Endothelial cell of umbilical vein (primary cell): ENCODE results near the gene PLCH1.

Source experiments
- CTCF ChIP-seq, 2 donors: IDR thresholded peaks; 1 replicate in 1 of 2; 2 replicates in 1 of 2; pipeline ENCODE4 v1.5.1; 2011; ENCODE audit warnings: low read length in 2 of 2, mild to moderate bottlenecking in 2 of 2, moderate library complexity in 2 of 2, control low read depth in 1 of 2, inconsistent platforms in 1 of 2, low read depth in 1 of 2; ENCODE audit not compliant: insufficient read depth in 1 of 2; ENCODE audit errors: extremely low read depth in 1 of 2
- EZH2 ChIP-seq: IDR thresholded peaks from 2 replicates; pipeline ENCODE4 v1.6.1; 2012; ENCODE audit warnings: borderline replicate concordance, low read depth, mild to moderate bottlenecking, moderate library complexity, low read length, inconsistent platforms; ENCODE audit not compliant: severe bottlenecking
- FOS ChIP-seq: IDR thresholded peaks from 2 replicates; pipeline ENCODE4 v1.6.1; 2011; ENCODE audit warnings: mild to moderate bottlenecking, low read length, moderate library complexity, borderline replicate concordance; ENCODE audit not compliant: insufficient read depth
- JUN ChIP-seq: IDR thresholded peaks from 2 replicates; pipeline ENCODE4 v1.6.1; 2011; ENCODE audit warnings: borderline replicate concordance, low read depth; ENCODE audit not compliant: insufficient read length, insufficient read depth
- MAX ChIP-seq: IDR thresholded peaks from 2 replicates; pipeline ENCODE4 v1.6.1; 2011; ENCODE audit not compliant: insufficient read depth, insufficient read length
- MYC ChIP-seq: IDR thresholded peaks from one replicate; pipeline ENCODE4 v1.6.1; 2011; ENCODE audit warnings: mild to moderate bottlenecking, low read depth, low read length
- POLR2A ChIP-seq: IDR thresholded peaks from 2 replicates; pipeline ENCODE4 v1.6.1; 2012; ENCODE audit warnings: low read depth, mild to moderate bottlenecking, control low read depth, low read length
- POLR2AphosphoS5 ChIP-seq: IDR thresholded peaks from 2 replicates; pipeline ENCODE4 v1.6.1; 2012; ENCODE audit warnings: low read depth, mild to moderate bottlenecking, control low read depth, low read length, moderate library complexity; ENCODE audit not compliant: insufficient read depth

- TF ChIP-seq CTCF (IDR thresholded peaks at IDR 0.05; ENCODE audit: extremely low read depth in 1 of 2, insufficient read depth in 1 of 2, low read depth in 1 of 2, low read length in 2 of 2) (no peak), POLR2A (no peak), POLR2AphosphoS5 (no peak), JUN (no peak), MAX (no peak), EZH2 (no peak), FOS (no peak), MYC (no peak)
Measured at GRCh38 chr3:155746703-155747102, 1.8 kb upstream of the PLCH1 start.
